Neuronal stem cell (in vitro differentiated cells): ENCODE measurements around the gene TPO.

Source experiments
- DNase-seq: peaks from one replicate; pipeline ENCODE4 v3.0.0-alpha.2; 2013; ENCODE audit warnings: low spot score
- H2AFZ ChIP-seq: one replicate; pipeline ENCODE4 v1.6.1; 2013; ENCODE audit warnings: mild to moderate bottlenecking, low read length, inconsistent platforms
- H2AK5ac ChIP-seq: 2 replicates; pipeline ENCODE4 v1.6.1; 2013; ENCODE audit warnings: low read depth, mild to moderate bottlenecking, inconsistent platforms, low read length, moderate library complexity, mixed read lengths
- H2BK120ac ChIP-seq: 2 replicates; pipeline ENCODE4 v1.6.1; 2013; ENCODE audit warnings: low read depth, mild to moderate bottlenecking, inconsistent platforms, low read length, moderate library complexity, mixed read lengths
- H2BK12ac ChIP-seq: one replicate; pipeline ENCODE4 v1.6.1; 2013; ENCODE audit warnings: low read length, inconsistent platforms
- H2BK15ac ChIP-seq: 2 replicates; pipeline ENCODE4 v1.6.1; 2013; ENCODE audit warnings: mild to moderate bottlenecking, low read length, inconsistent platforms, mixed read lengths
- H2BK5ac ChIP-seq: one replicate; pipeline ENCODE4 v1.6.1; 2013; ENCODE audit warnings: inconsistent platforms, mild to moderate bottlenecking, low read length, moderate library complexity
- H3K14ac ChIP-seq: one replicate; pipeline ENCODE4 v1.6.1; 2013; ENCODE audit warnings: low read length, inconsistent platforms
- H3K18ac ChIP-seq: 2 replicates; pipeline ENCODE4 v1.6.1; 2013; ENCODE audit warnings: low read length, inconsistent platforms
- H3K23ac ChIP-seq: 2 replicates; pipeline ENCODE4 v1.6.1; 2013; ENCODE audit warnings: low read depth, mild to moderate bottlenecking, mixed read lengths, low read length, inconsistent platforms; ENCODE audit not compliant: poor library complexity
- H3K27ac ChIP-seq: replicated peaks from 3 replicates; pipeline ENCODE4 v1.5.1; 2013; ENCODE audit warnings: low read length, inconsistent platforms
- H3K27me3 ChIP-seq, 3 experiments: 2 replicates each; pipeline ENCODE4 v1.6.1; 2013; ENCODE audit warnings: low read length in 3 of 3, mild to moderate bottlenecking in 2 of 3, inconsistent platforms in 1 of 3, low read depth in 1 of 3, mixed read lengths in 1 of 3, moderate library complexity in 1 of 3; ENCODE audit not compliant: control insufficient read depth in 3 of 3, insufficient read depth in 3 of 3
- H3K36me3 ChIP-seq, 2 donors: replicated peaks in 1 of 2; 2 replicates each; pipeline ENCODE4 v1.6.1; 2013; ENCODE audit warnings: low read length in 2 of 2; ENCODE audit not compliant: control insufficient read depth in 2 of 2, insufficient read depth in 2 of 2
- H3K4ac ChIP-seq: 2 replicates; pipeline ENCODE4 v1.6.1; 2013; ENCODE audit warnings: inconsistent platforms, mild to moderate bottlenecking, low read length, moderate library complexity
- H3K4me1 ChIP-seq, 2 donors: 1 replicate in 1 of 2; 2 replicates in 1 of 2; pipeline ENCODE4 v1.6.1; 2013; ENCODE audit warnings: low read length in 2 of 2, low read depth in 1 of 2; ENCODE audit not compliant: control insufficient read depth in 2 of 2, insufficient read depth in 1 of 2
- H3K4me2 ChIP-seq: one replicate; pipeline ENCODE4 v1.6.1; 2013; ENCODE audit warnings: mild to moderate bottlenecking, low read length, inconsistent platforms; ENCODE audit not compliant: insufficient read depth, poor library complexity, severe bottlenecking
- H3K4me3 ChIP-seq, 2 donors: 2 replicates each; pipeline ENCODE4 v1.5.1; 2013; ENCODE audit warnings: low read length in 2 of 2, mild to moderate bottlenecking in 2 of 2, inconsistent platforms in 1 of 2, moderate library complexity in 1 of 2
- H3K79me1 ChIP-seq: one replicate; pipeline ENCODE4 v1.6.1; 2013; ENCODE audit warnings: low read depth, mild to moderate bottlenecking, inconsistent platforms, low read length, moderate library complexity
- H3K9ac ChIP-seq: one replicate; pipeline ENCODE4 v1.6.1; 2013; ENCODE audit warnings: mild to moderate bottlenecking, low read depth, low read length, inconsistent platforms; ENCODE audit not compliant: poor library complexity
- H3K9me3 ChIP-seq, 2 donors: replicated peaks in 1 of 2; 2 replicates each; pipeline versions ENCODE3 to v1.6.1; 2013; ENCODE audit warnings: low read length in 2 of 2, mild to moderate bottlenecking in 2 of 2, inconsistent platforms in 1 of 2, low read depth in 1 of 2, mixed read lengths in 1 of 2, moderate library complexity in 1 of 2; ENCODE audit not compliant: control insufficient read depth in 2 of 2, insufficient read depth in 1 of 2
- H4K8ac ChIP-seq: one replicate; pipeline ENCODE4 v1.6.1; 2013; ENCODE audit warnings: low read depth, mild to moderate bottlenecking, inconsistent platforms, low read length, moderate library complexity
- H4K91ac ChIP-seq: one replicate; pipeline ENCODE4 v1.6.1; 2013; ENCODE audit warnings: low read length, low read depth, mild to moderate bottlenecking, inconsistent platforms; ENCODE audit not compliant: poor library complexity
- WGBS, 2 donors: extraction: QIAGEN DNeasy Blood & Tissue Kit; methylation state at CpG; one replicate each; pipeline ENCODE4 v1.1.7; 2013; ENCODE audit warnings: missing lambda C conversion rate in 2 of 2, mixed read lengths in 1 of 2; ENCODE audit not compliant: insufficient read length in 2 of 2, insufficient replicate concordance in 1 of 2; ENCODE audit errors: extremely low coverage in 2 of 2; 5-methylcytosine and 5-hydroxymethylcytosine counted together

The TPO gene

DNA sequence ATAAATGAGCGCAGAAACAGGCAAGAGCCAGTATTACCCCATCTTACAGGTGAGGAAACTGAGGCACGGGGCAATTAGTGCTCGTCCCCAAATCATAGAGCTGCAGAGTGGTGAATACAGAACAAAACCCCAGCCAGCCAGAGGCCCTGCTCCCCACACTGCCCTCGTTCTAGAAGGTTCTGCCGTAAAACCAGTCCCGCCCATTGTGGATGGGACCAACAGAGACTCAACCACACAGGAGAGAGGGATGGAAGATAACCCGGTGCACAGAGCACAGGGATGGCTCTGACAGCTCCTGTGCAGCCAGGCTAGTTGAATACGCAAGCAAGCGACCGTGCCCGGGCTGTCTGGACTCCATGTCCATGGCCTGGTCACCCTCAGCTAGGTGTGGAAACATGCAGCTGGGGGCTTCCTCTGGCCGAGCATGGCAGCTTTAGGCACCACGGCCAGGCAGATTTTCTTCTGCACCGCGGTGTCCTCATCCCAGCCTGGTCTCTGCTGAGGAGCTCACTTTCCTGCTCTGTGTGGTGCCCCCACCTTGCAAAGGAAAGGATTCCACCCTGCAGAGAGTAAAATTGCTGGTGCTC, 146.4 kb downstream of the TPO start:
- Histone ChIP-seq H3K9me3 (no peaks in the 10 kb centered on the region), H4K91ac (no peak overlapping the region), H3K4ac (no peak overlapping the region), H3K18ac (peak overlapping the region; percentile 51), H3K9ac (peak overlapping the region; percentile 3), H3K14ac (peak overlapping the region; percentile 82), H4K8ac (peak overlapping the region; percentile 6), H3K4me1 (peaks cover 0 to 4% of the 10 kb centered on the region in 2 donors), H3K23ac (peak overlapping the region; percentile 53), H3K27ac (no peak overlapping the region), H2BK5ac (peak overlapping the region; percentile 66), H3K79me1 (no peaks in the 10 kb centered on the region), H2BK15ac (peak overlapping the region; percentile 32), H2AFZ (no peak overlapping the region), H2BK120ac (no peak overlapping the region), H3K27me3 (no peaks in the 10 kb centered on the region), H2AK5ac (peak overlapping the region; percentile 85), H3K4me3 (no peak overlapping the region), H3K4me2 (no peak overlapping the region), H3K36me3 (no peaks in the 10 kb centered on the region), H2BK12ac (no peak overlapping the region)
- WGBS, 2 donors = no CpG with 5 or more reads among the region's 15 CpGs
- no peak for DNase-seq

DNA sequence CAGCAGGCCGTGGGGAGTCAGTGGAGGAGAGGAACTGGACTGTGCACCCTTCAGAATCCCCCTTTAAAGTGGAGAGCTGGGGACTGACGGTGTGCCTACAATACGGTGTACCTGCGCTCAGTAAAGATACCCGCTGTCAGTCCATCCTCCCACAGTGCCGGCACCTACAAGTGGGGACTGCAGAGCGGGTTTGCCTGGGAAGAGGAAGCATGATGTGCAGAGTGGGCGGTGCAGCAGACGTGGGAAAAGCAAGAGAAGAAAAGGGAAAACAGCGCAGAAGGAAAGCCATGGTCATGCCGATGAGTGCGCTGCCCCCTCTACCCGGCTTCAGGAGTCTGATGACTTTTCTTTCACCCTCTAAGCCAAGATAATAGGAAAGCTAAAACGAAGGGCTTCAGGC, 148.0 kb downstream of the TPO start:
- H3K27me3 ChIP-seq = no peaks in the 10 kb centered on the region
- WGBS, 2 donors = no CpG with 5 or more reads among the region's 14 CpGs
- H3K36me3 ChIP-seq = no peaks in the 10 kb centered on the region
- no peak for DNase-seq
- H2BK120ac ChIP-seq = no peak overlapping the region
- no peak overlapping the region for H2AK5ac ChIP-seq
- no peak overlapping the region for H2BK15ac ChIP-seq
- no peak overlapping the region for H3K18ac ChIP-seq
- H3K23ac ChIP-seq = no peak overlapping the region
- no peak overlapping the region for H2BK12ac ChIP-seq
- H2AFZ ChIP-seq = no peak overlapping the region
- H3K4me1 ChIP-seq = peaks cover 0 to 4% of the 10 kb centered on the region in 2 donors
- H3K9ac ChIP-seq = no peak overlapping the region
- no peak overlapping the region for H3K27ac ChIP-seq
- no peak overlapping the region for H4K91ac ChIP-seq
- H3K9me3 ChIP-seq = no peaks in the 10 kb centered on the region
- peak overlapping the region; percentile 47 for H3K14ac ChIP-seq
- H3K4ac ChIP-seq = no peak overlapping the region
- no peak overlapping the region for H2BK5ac ChIP-seq
- no peak overlapping the region for H3K4me2 ChIP-seq
- no peak overlapping the region for H4K8ac ChIP-seq
- H3K79me1 ChIP-seq = peaks cover 3% of the 10 kb centered on the region
- no peak overlapping the region for H3K4me3 ChIP-seq

DNA sequence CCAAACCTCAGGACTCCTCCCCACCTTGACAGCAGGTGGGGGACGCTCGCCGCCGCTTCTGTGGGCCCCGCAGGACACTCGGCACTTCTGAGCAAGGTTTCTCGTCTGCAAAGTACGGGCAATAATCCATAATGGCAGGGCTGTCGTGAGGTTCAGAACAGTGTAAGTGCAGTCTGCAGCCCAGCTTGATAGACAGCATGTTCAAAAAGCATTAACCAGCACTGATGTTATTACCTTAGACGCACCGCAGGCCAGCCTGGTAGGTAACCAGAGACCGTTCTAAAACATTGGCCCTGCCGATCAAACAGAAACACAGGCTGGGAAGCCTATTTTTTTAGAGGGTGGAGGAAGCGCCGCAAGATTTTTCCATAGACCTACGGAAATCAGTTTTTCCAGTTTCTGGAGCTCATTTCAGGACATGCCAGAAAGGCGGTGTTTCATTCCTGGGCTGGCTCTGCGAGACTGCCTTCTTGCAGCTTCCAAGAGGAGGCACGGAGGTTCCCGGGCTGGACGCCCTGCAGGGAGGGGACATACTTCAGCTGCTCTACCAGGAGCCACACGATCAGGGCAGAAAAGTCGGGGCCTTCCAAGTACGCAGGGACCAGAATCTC, 148.7 kb downstream of the TPO start:
- Histone ChIP-seq H3K23ac (no peak overlapping the region), H3K4me2 (no peak overlapping the region), H3K14ac (no peak overlapping the region)

DNA sequence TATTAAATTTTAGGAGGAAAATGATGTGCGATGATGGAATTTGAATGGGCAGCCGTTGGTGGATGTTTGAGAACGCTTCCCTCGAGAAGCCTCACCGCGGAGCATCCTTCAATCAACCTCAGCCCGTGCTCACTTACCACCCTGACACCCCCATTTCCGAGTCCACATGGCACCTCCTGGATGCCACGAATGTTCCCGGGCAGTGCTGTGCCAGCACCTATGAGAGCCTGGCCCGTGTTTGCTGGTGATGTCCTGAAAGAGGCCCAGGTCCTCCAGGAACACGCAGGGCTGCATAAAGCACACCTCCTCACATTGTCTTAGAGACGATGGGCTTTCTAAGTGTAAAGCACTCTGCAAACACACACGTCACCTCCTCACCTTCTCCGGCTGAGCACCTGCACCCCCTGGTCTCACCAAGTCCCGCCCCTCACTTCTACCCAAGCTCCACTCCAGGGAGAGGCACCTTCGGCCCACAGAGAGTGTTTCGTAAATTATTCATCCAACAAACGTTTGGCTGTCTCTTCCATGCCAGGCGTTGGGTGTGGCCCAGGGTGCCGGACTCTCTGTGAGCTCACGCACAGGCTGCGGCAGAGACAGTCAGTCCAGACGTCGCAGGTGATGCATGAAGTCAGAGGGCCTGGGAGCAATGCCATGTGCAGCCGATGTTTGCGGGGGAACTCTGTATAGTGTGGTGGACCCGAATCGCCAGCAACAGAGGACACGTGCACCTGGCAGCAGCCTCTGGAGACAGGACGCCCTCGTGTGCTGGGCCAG, 150.0 kb downstream of the TPO start:
- H3K27ac ChIP-seq = no peak overlapping the region
- DNase-seq = no peak
- H3K79me1 ChIP-seq = peaks cover 3% of the 10 kb centered on the region
- WGBS, 2 donors = 100% methylated on average over 2 of the region's 32 CpGs; no CpG with 5 or more reads in 1 of the 2 donors
- H3K18ac ChIP-seq = peak overlapping the region; percentile 39
- H3K23ac ChIP-seq = no peak overlapping the region
- H3K9ac ChIP-seq = no peak overlapping the region
- no peak overlapping the region for H2BK15ac ChIP-seq
- H3K14ac ChIP-seq = peak overlapping the region; percentile 1
- H2BK5ac ChIP-seq = no peak overlapping the region
- H2BK120ac ChIP-seq = no peak overlapping the region
- H3K27me3 ChIP-seq = no peaks in the 10 kb centered on the region
- no peak overlapping the region for H3K4ac ChIP-seq
- peaks cover 0 to 2% of the 10 kb centered on the region in 2 donors for H3K9me3 ChIP-seq
- peaks cover 0 to 4% of the 10 kb centered on the region in 2 donors for H3K4me1 ChIP-seq
- no peak overlapping the region for H3K4me3 ChIP-seq
- H3K4me2 ChIP-seq = no peak overlapping the region
- H4K8ac ChIP-seq = no peak overlapping the region
- H3K36me3 ChIP-seq = no peaks in the 10 kb centered on the region
- H2AK5ac ChIP-seq = no peak overlapping the region
- H2AFZ ChIP-seq = no peak overlapping the region
- no peak overlapping the region for H4K91ac ChIP-seq
- no peak overlapping the region for H2BK12ac ChIP-seq

More for the DNA sequence above, 148.7 kb downstream of the TPO start:
- H2BK5ac ChIP-seq = no peak overlapping the region
- no peak overlapping the region for H3K4ac ChIP-seq
- H3K27ac ChIP-seq = no peak overlapping the region
- H3K36me3 ChIP-seq = no peaks in the 10 kb centered on the region
- H2AFZ ChIP-seq = no peak overlapping the region
- no peak overlapping the region for H2BK12ac ChIP-seq
- H2AK5ac ChIP-seq = no peak overlapping the region
- DNase-seq = no peak
- H3K27me3 ChIP-seq = no peaks in the 10 kb centered on the region
- no peaks in the 10 kb centered on the region for H3K9me3 ChIP-seq
- no peak overlapping the region for H2BK15ac ChIP-seq
- no peak overlapping the region for H3K9ac ChIP-seq
- no peak overlapping the region for H3K4me3 ChIP-seq
- no peak overlapping the region for H3K18ac ChIP-seq
- H4K91ac ChIP-seq = no peak overlapping the region
- H4K8ac ChIP-seq = no peak overlapping the region
- peaks cover 3% of the 10 kb centered on the region for H3K79me1 ChIP-seq
- WGBS, 2 donors = no CpG with 5 or more reads among the region's 24 CpGs
- peaks cover 0 to 4% of the 10 kb centered on the region in 2 donors for H3K4me1 ChIP-seq
- no peak overlapping the region for H2BK120ac ChIP-seq
